ENCODE data around the gene TSPO2. TPM values are rescaled to one million over a fixed set of nuclear protein-coding genes. Genes with fewer than 3 reads are reported as not detected.

The TSPO2 gene
- total RNA-seq, 6 experiments from 2014 or later = 0.22 to 0.86 (median 0.52) TPM

- no peak for ATAC-seq
- no peak for TF ChIP-seq CTCF (IDR thresholded peaks at IDR 0.05)
- TF ChIP-seq POLR2A (IDR thresholded peaks at IDR 0.05) = no peak
- Histone ChIP-seq H3K27me3 (no peaks in the 10 kb centered on the region), H3K27ac (no peak overlapping the region), H3K36me3 (no peaks in the 10 kb centered on the region), H3K9me3 (no peaks in the 10 kb centered on the region), H3K4me3 (no peak overlapping the region), H3K4me1 (no peaks in the 10 kb centered on the region)
- WGBS (ENCODE audit: insufficient coverage, low coverage, low lambda C conversion rate, missing lambda C conversion rate) = 90% methylated on average over 2 of the region's 6 CpGs
- intact Hi-C loops (cut with DNase I) = no loop called here
- DNase-seq = no peak
These were observed 14.7 kb downstream of the TSPO2 start for GRCh38 chr6:41056768-41057490.

- intact Hi-C loops (cut with DNase I) = no loop called here
- Histone ChIP-seq H3K4me3 (no peak overlapping the region), H3K27me3 (no peaks in the 10 kb centered on the region), H3K27ac (no peak overlapping the region), H3K4me1 (peaks cover 0 to 9% (median 2%) of the 10 kb centered on the region in 4 donors), H3K36me3 (no peaks in the 10 kb centered on the region), H3K9me3 (no peaks in the 10 kb centered on the region)
- WGBS (ENCODE audit: insufficient coverage, low coverage, low lambda C conversion rate, missing lambda C conversion rate) = 76% methylated on average over 2 of the region's 2 CpGs
- TF ChIP-seq CTCF (IDR thresholded peaks at IDR 0.05) = no peak
- no peak for TF ChIP-seq POLR2A (IDR thresholded peaks at IDR 0.05)
- DNase-seq = no peak
- no peak for ATAC-seq
These were observed 16.5 kb downstream of the TSPO2 start for GRCh38 chr6:41058783-41059181.

- TF ChIP-seq POLR2A (IDR thresholded peaks at IDR 0.05) (no peak), CTCF (IDR thresholded peaks at IDR 0.05) (no peak)
- Histone ChIP-seq H3K4me1 (peaks cover 0 to 17% (median 6%) of the 10 kb centered on the region in 4 donors), H3K36me3 (no peaks in the 10 kb centered on the region), H3K9me3 (no peaks in the 10 kb centered on the region), H3K27me3 (no peaks in the 10 kb centered on the region), H3K4me3 (no peak overlapping the region), H3K27ac (no peak overlapping the region)
- ATAC-seq = no peak
- 88% methylated on average over 1 of the region's 1 CpG for WGBS (ENCODE audit: insufficient coverage, low coverage, low lambda C conversion rate, missing lambda C conversion rate)
- intact Hi-C loops (cut with DNase I) = no loop called here
- DNase-seq = no peak
These were observed 17.3 kb downstream of the TSPO2 start for GRCh38 chr6:41059556-41059955.

GRCh38 chr6:41061196-41061726 is 19.0 kb downstream of the TSPO2 start:
- Histone ChIP-seq H3K4me3 (no peak overlapping the region), H3K27me3 (no peaks in the 10 kb centered on the region), H3K4me1 (peaks cover 0 to 33% (median 11%) of the 10 kb centered on the region in 4 donors), H3K27ac (no peak overlapping the region), H3K36me3 (no peaks in the 10 kb centered on the region), H3K9me3 (no peaks in the 10 kb centered on the region)
- ATAC-seq (no peak), DNase-seq (no peak)
- no peak for TF ChIP-seq POLR2A (IDR thresholded peaks at IDR 0.05)
- no peak for TF ChIP-seq CTCF (IDR thresholded peaks at IDR 0.05)
- WGBS (ENCODE audit: insufficient coverage, low coverage, low lambda C conversion rate, missing lambda C conversion rate) = 86% methylated on average over 7 of the region's 13 CpGs
- intact Hi-C loops (cut with DNase I) = loop anchor here in 1 of 2 donors (10.0 kb wide), 1 partner anchor 56 kb away; no protein-coding TSS in a partner anchor
